OCI-LY3 (cell line): ENCODE results near the gene PRPS2.
A peak's percentile ranks its signal among the peaks of the same experiment; 100 is the strongest.

Source experiments
- H2AFZ ChIP-seq: fragments of 200-600, 300-600 bp; shearing (Covaris generic); 2 replicates; pipeline ENCODE4 v1.6.0; 2014; ENCODE audit warnings: antibody characterized with exemption, low read depth, low read length
- H3K27ac ChIP-seq: fragments of 200-600, 300-600 bp; sonication (generic); 2 replicates; pipeline ENCODE4 v1.5.1; 2014; ENCODE audit warnings: mild to moderate bottlenecking, low read length, moderate library complexity, mixed read lengths
- H3K27me3 ChIP-seq: fragments of 200-600, 300-600 bp; sonication (generic); 2 replicates; pipeline ENCODE4 v1.6.1; 2014; ENCODE audit warnings: low read depth, low read length, mixed read lengths
- H3K36me3 ChIP-seq: fragments of 200-600, 300-600 bp; sonication (generic); replicated peaks from 2 replicates; pipeline ENCODE3; 2014; ENCODE audit warnings: low read depth, low read length, mixed read lengths
- H3K4me1 ChIP-seq: fragments of 300-600, 200-600 bp; sonication (generic); 2 replicates; pipeline ENCODE4 v1.6.1; 2014; ENCODE audit warnings: low read length, mixed read lengths
- H3K4me2 ChIP-seq: fragments of 200-600, 300-600 bp; sonication (generic); 2 replicates; pipeline ENCODE4 v1.6.1; 2014; ENCODE audit warnings: low read length, mixed read lengths
- H3K4me3 ChIP-seq: fragments of 300-600, 200-600 bp; sonication (generic); 2 replicates; pipeline ENCODE4 v1.5.1; 2014; ENCODE audit warnings: antibody characterized with exemption, mild to moderate bottlenecking, low read length, moderate library complexity
- H3K79me2 ChIP-seq: fragments of 300-600, 200-600 bp; shearing (Covaris generic); 2 replicates; pipeline ENCODE4 v1.6.1; 2014; ENCODE audit warnings: mild to moderate bottlenecking, low read length, mixed read lengths
- H3K9ac ChIP-seq: fragments of 300-600, 200-600 bp; shearing (Covaris generic); 2 replicates; pipeline ENCODE4 v1.6.0; 2014; ENCODE audit warnings: mild to moderate bottlenecking, low read length, moderate library complexity
- H3K9me3 ChIP-seq: fragments of 200-600, 300-600 bp; shearing (Covaris generic); 2 replicates; pipeline ENCODE4 v1.6.1; 2014; ENCODE audit warnings: low read length, mixed read lengths; ENCODE audit not compliant: insufficient read depth
- H4K20me1 ChIP-seq: fragments of 200-600, 300-600 bp; sonication (generic); 2 replicates; pipeline ENCODE4 v1.6.1; 2016; ENCODE audit warnings: low read length, mixed read lengths; ENCODE audit not compliant: insufficient read depth
- EZH2phosphoT487 ChIP-seq: fragments of 200-600 bp; shearing (Covaris generic); IDR thresholded peaks from 2 replicates; pipeline ENCODE4 v1.6.1; 2018; ENCODE audit warnings: antibody characterized with exemption, mixed run types, low read depth
- TF ChIP-seq, protein P1 (sequence below): fragments of 200-600, 300-600 bp; sonication (generic); IDR thresholded peaks from 2 replicates; pipeline ENCODE4 v1.5.1; 2014; ENCODE audit warnings: antibody characterized with exemption, low read length, low read depth

The PRPS2 gene

DNA sequence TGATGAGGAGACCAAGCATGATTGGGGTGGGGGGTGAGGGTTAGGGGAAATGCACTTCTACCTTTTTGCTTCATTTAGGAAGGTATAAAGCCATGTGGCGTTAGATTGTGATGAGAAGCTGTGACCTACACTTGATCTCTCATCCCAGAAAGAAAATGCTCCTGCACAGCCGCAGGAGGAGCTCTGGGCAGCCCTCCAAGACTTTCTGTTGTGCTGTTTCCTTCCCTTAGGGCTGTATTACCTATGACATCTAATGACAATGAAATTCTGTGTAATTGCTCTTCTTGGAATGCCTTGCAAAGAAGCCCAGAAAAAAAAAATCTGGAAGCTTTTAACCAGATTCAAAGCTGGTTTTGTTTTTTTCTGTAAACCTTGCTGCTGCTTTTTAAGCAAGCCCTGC is 13.4 kb downstream of the PRPS2 start:
- Histone ChIP-seq H3K9ac (no peak overlapping the region), H3K36me3 (peaks cover 34% of the 10 kb centered on the region), H3K4me2 (no peak overlapping the region), H4K20me1 (no peaks in the 10 kb centered on the region), H3K4me3 (no peak overlapping the region), H3K79me2 (no peaks in the 10 kb centered on the region), H2AFZ (no peak overlapping the region), H3K4me1 (no peaks in the 10 kb centered on the region), H3K27ac (no peak overlapping the region), H3K9me3 (no peaks in the 10 kb centered on the region), H3K27me3 (no peaks in the 10 kb centered on the region)
- TF ChIP-seq EZH2phosphoT487: no peak
- TF ChIP-seq, protein P1, sequence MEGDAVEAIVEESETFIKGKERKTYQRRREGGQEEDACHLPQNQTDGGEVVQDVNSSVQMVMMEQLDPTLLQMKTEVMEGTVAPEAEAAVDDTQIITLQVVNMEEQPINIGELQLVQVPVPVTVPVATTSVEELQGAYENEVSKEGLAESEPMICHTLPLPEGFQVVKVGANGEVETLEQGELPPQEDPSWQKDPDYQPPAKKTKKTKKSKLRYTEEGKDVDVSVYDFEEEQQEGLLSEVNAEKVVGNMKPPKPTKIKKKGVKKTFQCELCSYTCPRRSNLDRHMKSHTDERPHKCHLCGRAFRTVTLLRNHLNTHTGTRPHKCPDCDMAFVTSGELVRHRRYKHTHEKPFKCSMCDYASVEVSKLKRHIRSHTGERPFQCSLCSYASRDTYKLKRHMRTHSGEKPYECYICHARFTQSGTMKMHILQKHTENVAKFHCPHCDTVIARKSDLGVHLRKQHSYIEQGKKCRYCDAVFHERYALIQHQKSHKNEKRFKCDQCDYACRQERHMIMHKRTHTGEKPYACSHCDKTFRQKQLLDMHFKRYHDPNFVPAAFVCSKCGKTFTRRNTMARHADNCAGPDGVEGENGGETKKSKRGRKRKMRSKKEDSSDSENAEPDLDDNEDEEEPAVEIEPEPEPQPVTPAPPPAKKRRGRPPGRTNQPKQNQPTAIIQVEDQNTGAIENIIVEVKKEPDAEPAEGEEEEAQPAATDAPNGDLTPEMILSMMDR: no peak

DNA sequence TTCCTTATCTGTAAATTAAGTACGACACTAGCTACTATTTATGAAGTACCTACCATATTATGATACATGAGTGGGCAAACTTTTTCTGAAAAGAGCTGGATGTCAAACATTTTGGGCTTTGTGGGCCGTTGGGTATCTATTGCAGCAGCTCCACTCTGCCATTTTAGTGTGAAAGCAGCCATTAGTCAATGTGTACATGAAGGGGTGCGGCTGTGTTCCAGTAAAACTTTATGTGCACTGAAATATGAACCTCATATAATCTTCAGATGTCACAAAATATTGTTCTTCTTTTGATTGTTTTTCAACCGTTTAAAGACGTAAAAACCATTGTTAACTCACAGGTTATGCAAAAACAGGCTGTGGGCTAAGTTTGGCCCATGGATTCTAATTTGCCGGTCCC is 14.1 kb downstream of the PRPS2 start:
- no peak overlapping the region for H2AFZ ChIP-seq
- TF ChIP-seq EZH2phosphoT487: no peak
- TF ChIP-seq, protein P1: no peak
- no peak overlapping the region for H3K9ac ChIP-seq
- peaks cover 30% of the 10 kb centered on the region for H3K36me3 ChIP-seq
- H4K20me1 ChIP-seq: no peaks in the 10 kb centered on the region
- no peaks in the 10 kb centered on the region for H3K79me2 ChIP-seq
- H3K27me3 ChIP-seq: no peaks in the 10 kb centered on the region
- H3K4me2 ChIP-seq: no peak overlapping the region
- H3K9me3 ChIP-seq: no peaks in the 10 kb centered on the region
- no peaks in the 10 kb centered on the region for H3K4me1 ChIP-seq
- no peak overlapping the region for H3K4me3 ChIP-seq
- H3K27ac ChIP-seq: no peak overlapping the region

DNA sequence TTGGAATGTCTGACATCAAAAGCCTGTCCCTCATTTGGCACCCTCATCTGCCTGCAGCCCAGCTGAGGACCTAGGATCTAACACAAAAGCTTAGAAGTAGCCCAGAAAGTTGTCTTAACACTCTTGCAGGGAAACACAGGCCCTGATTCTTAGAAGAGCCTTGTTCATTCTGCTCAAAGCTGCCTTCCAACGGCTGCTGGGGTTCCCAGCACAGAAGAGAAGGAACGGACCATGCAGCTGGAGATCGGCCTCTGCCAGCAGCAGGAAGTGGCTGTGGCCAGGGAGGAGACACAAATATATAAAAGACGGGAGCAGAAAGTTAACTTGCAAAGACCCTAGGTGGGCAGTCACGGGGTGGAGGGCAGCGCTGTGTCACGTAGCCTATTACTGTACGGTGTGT is 20.4 kb downstream of the PRPS2 start:
- H3K9me3 ChIP-seq: no peaks in the 10 kb centered on the region
- H3K4me2 ChIP-seq: no peak overlapping the region
- no peaks in the 10 kb centered on the region for H3K4me1 ChIP-seq
- H3K9ac ChIP-seq: no peak overlapping the region
- TF ChIP-seq, protein P1: no peak
- no peak for TF ChIP-seq EZH2phosphoT487
- H3K27ac ChIP-seq: no peak overlapping the region
- peaks cover 14% of the 10 kb centered on the region for H3K36me3 ChIP-seq
- H2AFZ ChIP-seq: no peak overlapping the region
- no peaks in the 10 kb centered on the region for H3K79me2 ChIP-seq
- H3K27me3 ChIP-seq: no peaks in the 10 kb centered on the region
- no peak overlapping the region for H3K4me3 ChIP-seq
- H4K20me1 ChIP-seq: no peaks in the 10 kb centered on the region

DNA sequence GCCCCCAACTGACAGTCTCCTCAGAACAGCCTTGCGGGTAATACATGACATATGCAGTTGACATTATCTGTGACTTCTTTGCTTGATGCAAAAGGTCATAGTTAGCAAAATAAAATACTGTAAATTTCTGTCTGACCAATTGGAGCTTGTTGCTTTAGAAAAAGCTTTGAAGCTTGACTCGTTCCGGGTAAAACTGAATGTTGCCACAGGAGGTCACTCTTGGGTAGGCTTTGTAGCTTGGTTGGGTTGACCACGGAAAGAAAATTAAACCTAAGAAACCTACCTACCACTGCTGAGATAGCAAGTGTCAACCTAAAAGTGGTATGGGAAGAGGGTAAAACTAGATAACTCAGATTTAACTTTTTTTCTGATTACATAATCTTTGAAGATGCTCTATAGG is 23.2 kb downstream of the PRPS2 start:
- Histone ChIP-seq H4K20me1 (no peaks in the 10 kb centered on the region), H2AFZ (no peak overlapping the region), H3K4me2 (no peak overlapping the region), H3K9me3 (no peaks in the 10 kb centered on the region), H3K36me3 (peaks cover 15% of the 10 kb centered on the region), H3K27ac (no peak overlapping the region), H3K4me1 (no peaks in the 10 kb centered on the region), H3K27me3 (no peaks in the 10 kb centered on the region), H3K9ac (no peak overlapping the region), H3K4me3 (no peak overlapping the region), H3K79me2 (no peaks in the 10 kb centered on the region)
- TF ChIP-seq, protein P1: peak; percentile 71
- TF ChIP-seq EZH2phosphoT487: no peak
